GM19455 (cell line): Measurements from ENCODE around the gene TIMM10B.

Source experiments
- ATAC-seq: cut with Tn5 transposase; IDR thresholded peaks from one replicate; pipeline ENCODE4 v1.9.1; 2021; ENCODE audit not compliant: unreplicated experiment

TIMM10B gene

GRCh38 chr11:6481012-6481923 is at the start of gene TIMM10B, which contains the start of gene ARFIP2:
TSS of gene TIMM10B (plus strand) at chr11:6481501. CDS start at chr11:6481517, 16 bp downstream.
TSS of gene ARFIP2 (minus strand) at chr11:6481331. CDS start at chr11:6480421, 910 bp downstream.
- ATAC-seq = peak; percentile 99

GRCh38 chr11:6431861-6432260 is 49.4 kb upstream of the TIMM10B start:
- ATAC-seq = no peak

- no peak for ATAC-seq
Measured at GRCh38 chr11:6433998-6434660, 47.2 kb upstream of the TIMM10B start.

- no peak for ATAC-seq
Measured at GRCh38 chr11:6437423-6437822, 43.9 kb upstream of the TIMM10B start.

GRCh38 chr11:6437993-6438392 is 43.3 kb upstream of the TIMM10B start:
- ATAC-seq = no peak

GRCh38 chr11:6438979-6439571 is 42.2 kb upstream of the TIMM10B start:
- ATAC-seq = no peak

- no peak for ATAC-seq
Measured at GRCh38 chr11:6440906-6441358, 40.4 kb upstream of the TIMM10B start, which contains the start of gene HPX. TSS of gene HPX (minus strand) at chr11:6440987. CDS start at chr11:6440963, 24 bp downstream.

GRCh38 chr11:6442441-6442840 is 38.9 kb upstream of the TIMM10B start:
- ATAC-seq = no peak

- peak; percentile 76 for ATAC-seq
Measured at GRCh38 chr11:6443269-6444003, 37.9 kb upstream of the TIMM10B start.

GRCh38 chr11:6448574-6448973 is 32.7 kb upstream of the TIMM10B start:
- ATAC-seq = no peak

GRCh38 chr11:6452219-6452618 is 29.1 kb upstream of the TIMM10B start:
- no peak for ATAC-seq

- no peak for ATAC-seq
Measured at GRCh38 chr11:6453152-6453551, 28.1 kb upstream of the TIMM10B start.

- ATAC-seq = no peak
Measured at GRCh38 chr11:6455070-6455469, 26.2 kb upstream of the TIMM10B start.

- no peak for ATAC-seq
Measured at GRCh38 chr11:6456361-6457073, 24.8 kb upstream of the TIMM10B start.

- no peak for ATAC-seq
Measured at GRCh38 chr11:6457581-6458320, 23.6 kb upstream of the TIMM10B start.

GRCh38 chr11:6458352-6459098 is 22.8 kb upstream of the TIMM10B start:
- ATAC-seq = no peak

- no peak for ATAC-seq
Measured at GRCh38 chr11:6459099-6459450, 22.2 kb upstream of the TIMM10B start.

- ATAC-seq = no peak
Measured at GRCh38 chr11:6468712-6469495, 12.4 kb upstream of the TIMM10B start.
